HG03457 (cell line): ENCODE measurements around the gene GPX5.
"Not testable (repeated sequence)": the region's sequence is repeated elsewhere in the genome, so short reads cannot be mapped to it uniquely, and the experiment has no call there.

Experiments used
- ATAC-seq: cut with Tn5 transposase; IDR thresholded peaks from one replicate; pipeline ENCODE4 v1.9.1; 2021; ENCODE audit warnings: moderate number of reproducible peaks; ENCODE audit not compliant: unreplicated experiment

GPX5 gene

GRCh38 chr6:28511628-28512300 lies 13.9 kb upstream of the GPX5 start:
- ATAC-seq: no peak

- not testable (repeated sequence) for ATAC-seq
Observed at GRCh38 chr6:28512387-28512786, 13.3 kb upstream of the GPX5 start.

- no peak for ATAC-seq
Observed at GRCh38 chr6:28515676-28516075, 10.0 kb upstream of the GPX5 start, which contains the start of gene GPX6. GPX6 (minus strand) TSS chr6:28515793; CDS start chr6:28515743, 50 bp downstream.

- no peak for ATAC-seq
Observed at GRCh38 chr6:28517964-28518363, 7.7 kb upstream of the GPX5 start.

GRCh38 chr6:28522594-28523240 lies 3.0 kb upstream of the GPX5 start:
- ATAC-seq: no peak

- ATAC-seq: no peak
Observed at GRCh38 chr6:28523241-28523622, 2.4 kb upstream of the GPX5 start.

- ATAC-seq: no peak
Observed at GRCh38 chr6:28530777-28531176, 5.1 kb downstream of the GPX5 start.

GRCh38 chr6:28531479-28532128 lies 5.9 kb downstream of the GPX5 start:
- ATAC-seq: no peak

- ATAC-seq: no peak
Observed at GRCh38 chr6:28534306-28534705, 8.6 kb downstream of the GPX5 start.

- no peak for ATAC-seq
Observed at GRCh38 chr6:28534875-28535274, 9.2 kb downstream of the GPX5 start.

- ATAC-seq: no peak
Observed at GRCh38 chr6:28537065-28537464, 11.4 kb downstream of the GPX5 start.

GRCh38 chr6:28537509-28538140 lies 11.9 kb downstream of the GPX5 start:
- no peak for ATAC-seq

- ATAC-seq: no peak
Observed at GRCh38 chr6:28541996-28542395, 16.3 kb downstream of the GPX5 start.

- no peak for ATAC-seq
Observed at GRCh38 chr6:28542440-28543296, 17.0 kb downstream of the GPX5 start.

- no peak for ATAC-seq
Observed at GRCh38 chr6:28543651-28544610, 18.2 kb downstream of the GPX5 start.

- ATAC-seq: no peak
Observed at GRCh38 chr6:28545955-28546354, 20.3 kb downstream of the GPX5 start.

GRCh38 chr6:28547003-28547402 lies 21.3 kb downstream of the GPX5 start:
- not testable (repeated sequence) for ATAC-seq

- ATAC-seq: no peak
Observed at GRCh38 chr6:28551891-28552666, 26.4 kb downstream of the GPX5 start.
